ENCODE results near the gene UBE2J2.

Gene UBE2J2

DNA sequence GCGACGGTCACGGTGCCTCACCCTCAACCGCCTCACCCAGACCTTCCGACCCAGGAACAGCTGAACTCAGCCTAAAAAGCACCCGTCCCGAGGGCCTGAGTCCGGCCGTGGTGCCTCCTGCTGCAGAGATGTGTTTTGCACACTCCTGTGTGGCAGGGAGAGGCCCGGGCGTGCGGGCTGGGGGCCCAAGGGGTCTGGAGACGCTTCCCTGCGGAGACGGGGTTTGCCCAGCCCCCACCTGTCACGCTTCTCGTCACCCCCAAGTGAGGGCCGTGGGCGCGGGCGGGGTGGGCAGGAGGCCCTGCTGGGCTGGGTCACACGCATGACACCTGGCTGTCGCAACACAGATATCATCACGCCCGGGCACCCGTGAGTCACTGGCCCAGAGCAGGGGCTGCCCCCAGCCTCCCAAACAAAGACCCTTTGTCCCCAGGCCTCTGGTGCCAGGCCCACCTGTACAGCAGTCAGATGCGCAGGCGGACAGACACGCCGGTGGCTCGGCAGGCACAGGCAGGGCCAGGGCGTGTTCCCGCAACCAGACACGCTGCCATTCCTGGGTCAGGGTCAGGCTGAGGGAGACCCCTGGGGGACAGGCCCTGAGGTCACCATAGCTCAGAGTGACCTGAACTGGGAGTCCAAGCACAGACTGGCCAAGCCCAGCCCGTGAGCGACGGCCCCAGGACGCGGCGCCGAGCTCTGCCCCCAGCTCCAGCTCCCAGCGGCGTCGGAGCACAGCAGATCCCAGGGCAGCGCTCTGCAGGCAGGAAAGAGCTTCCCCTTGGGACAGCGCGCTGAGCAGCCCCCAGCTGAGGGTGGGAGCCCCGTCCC, 35.6 kb downstream of the UBE2J2 start:
- no peak for DNase-seq

DNA sequence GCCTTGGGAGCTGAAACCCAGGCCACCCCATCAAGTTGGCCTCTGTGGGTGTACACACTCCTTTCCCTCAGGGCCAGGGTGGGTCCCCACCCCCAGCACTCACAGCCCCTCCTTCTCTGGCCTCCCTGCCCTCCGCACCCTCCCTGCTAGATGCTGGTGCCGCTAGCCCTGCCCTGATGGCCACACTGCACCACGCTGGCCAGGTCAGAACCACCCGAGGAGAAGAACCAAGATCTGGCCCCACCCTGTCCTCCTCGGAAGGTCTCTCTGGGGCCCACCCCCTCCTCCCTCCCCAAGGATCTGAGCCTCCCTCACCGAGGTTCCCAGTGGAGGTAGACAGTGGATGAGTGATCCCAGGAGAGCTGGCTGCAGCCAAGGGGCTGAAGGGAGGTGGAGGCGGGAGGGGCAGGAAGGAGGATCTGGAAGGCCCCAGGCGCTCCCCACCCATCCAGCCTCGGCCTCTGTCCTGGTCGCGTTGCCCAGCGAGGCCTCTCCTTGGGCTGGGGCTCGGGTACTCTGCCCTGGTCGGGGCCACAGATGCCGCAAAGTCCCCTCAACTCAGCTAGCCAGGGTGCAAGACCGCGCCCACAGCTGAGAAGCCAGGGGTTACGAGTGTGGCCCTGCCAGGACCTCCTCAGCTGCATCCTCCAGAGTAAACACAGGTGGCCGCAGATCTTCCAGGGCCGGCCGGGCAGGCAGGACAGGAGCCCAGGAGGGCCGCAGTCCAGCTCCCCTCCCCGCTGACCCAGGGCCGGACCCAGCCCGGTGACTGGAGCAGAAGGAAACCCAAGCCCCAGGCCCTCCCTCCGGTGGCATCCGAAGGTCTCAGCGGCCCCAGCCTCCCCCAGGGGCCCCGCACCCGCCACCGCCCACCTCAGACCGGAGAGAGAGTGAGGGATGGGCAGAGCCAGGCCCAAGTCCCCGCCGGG, 36.4 kb downstream of the UBE2J2 start:
- DNase-seq, result no peak

DNA sequence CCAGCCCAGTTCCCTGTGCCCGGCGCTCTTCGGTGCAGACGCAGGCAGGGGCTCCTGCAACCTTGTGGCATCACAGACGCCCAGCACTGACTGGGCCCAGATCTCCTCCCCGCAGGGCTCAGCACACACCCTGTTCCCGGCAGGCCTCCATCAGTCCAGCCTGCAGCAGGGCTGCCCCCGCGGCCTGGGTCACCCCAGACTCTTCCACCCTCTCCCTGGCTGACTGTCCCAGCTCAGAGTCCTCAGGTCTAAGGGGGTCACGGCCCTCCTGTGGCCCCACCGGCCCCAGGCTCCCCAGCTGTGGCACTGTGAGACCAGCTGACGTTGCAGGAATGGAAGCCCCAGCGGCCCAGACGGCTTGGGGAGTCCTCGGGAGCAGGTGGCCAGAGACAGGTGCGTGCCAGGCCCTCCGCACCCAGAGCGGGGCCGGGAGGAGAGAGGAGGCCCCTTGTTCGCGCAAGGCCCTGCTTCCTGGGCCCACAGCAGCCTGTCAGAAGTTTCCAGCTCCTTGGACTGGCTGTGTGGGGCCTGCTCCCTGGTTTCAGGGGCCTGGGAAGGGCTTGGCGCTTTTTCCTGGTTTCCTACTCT, 37.4 kb downstream of the UBE2J2 start:
- no peak for DNase-seq

DNA sequence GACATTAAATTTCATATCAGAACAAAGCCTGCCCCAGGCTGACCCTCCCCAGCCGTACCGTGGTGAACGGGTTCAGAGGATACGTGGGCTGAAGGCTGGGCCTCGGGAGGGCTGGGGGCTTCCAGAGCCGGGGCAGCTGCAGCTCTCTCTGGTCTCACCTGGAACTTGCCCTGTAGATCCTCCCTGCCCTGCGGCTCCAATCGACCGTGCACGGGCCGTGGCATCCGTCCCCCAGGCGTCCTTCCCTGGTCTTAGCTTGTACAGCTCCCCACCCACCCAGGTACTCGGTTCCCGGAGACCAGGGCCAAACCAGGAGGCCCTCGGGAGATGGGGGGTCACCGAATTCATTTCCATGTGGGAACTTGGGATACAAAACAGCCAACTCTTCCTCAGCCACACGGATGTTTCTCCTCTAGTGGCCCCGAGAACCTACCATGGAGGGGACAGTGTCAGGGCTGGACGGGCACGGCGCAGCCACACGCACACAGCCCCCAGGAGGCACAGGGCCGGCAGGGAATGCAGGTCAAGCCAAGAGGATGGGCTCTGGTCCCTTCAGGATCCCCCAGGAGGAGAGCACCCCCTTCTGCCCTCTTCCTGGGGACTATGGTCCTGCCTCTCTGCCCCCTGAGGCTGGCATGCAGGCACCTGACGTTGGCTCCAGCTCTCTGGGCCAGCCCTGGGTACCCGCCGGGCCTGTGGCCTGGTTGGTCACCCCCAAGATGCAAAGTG, 38.5 kb downstream of the UBE2J2 start:
- DNase-seq, result no peak

DNA sequence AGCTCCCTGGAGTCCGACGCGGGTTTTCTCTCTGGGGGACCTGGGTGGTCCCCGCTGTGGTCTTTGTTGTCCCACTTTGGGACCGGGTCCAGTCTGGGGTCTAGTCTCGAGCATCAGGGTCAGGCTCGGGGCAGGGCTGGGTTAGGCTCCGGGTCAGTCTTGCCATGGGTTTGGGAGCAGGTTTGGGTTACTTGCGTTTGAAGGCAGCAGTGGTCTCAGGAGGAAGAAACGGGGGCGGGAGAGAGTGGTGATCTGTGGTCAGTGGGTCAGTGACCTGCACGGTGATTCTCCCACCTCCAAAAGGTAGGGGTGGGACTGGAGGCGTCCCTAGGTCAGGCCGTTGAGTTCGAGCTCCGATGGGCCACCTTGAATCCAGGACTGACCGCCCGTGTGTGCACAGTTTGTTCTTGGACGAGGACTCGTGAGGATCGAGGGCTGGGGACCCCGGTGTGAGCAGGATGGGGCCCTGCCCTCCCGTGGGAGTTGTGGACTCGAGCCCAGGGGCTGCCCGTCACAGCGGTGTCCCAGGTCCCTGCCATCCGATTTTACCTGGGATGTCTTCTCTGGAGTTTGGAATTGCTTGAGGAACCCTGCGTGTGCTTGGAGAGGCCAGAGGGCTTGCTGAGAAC, 39.4 kb downstream of the UBE2J2 start:
- DNase-seq, result no peak

DNA sequence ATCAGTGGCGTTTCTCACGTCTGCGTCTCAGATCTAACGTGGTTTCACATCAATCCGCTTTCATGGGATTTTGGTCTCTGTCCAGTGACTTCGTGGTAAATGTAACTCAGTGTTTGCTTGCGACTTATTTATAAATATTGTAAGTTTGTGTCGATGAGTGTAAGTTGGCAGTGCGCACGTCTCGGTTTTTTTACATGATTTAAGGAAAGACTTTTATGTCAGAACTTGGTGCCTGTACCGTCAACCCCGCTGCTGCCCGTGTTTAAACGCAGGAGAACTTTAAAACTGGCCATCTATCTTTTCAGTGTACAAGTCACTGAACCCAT, 40.1 kb downstream of the UBE2J2 start:
- DNase-seq, result no peak

DNA sequence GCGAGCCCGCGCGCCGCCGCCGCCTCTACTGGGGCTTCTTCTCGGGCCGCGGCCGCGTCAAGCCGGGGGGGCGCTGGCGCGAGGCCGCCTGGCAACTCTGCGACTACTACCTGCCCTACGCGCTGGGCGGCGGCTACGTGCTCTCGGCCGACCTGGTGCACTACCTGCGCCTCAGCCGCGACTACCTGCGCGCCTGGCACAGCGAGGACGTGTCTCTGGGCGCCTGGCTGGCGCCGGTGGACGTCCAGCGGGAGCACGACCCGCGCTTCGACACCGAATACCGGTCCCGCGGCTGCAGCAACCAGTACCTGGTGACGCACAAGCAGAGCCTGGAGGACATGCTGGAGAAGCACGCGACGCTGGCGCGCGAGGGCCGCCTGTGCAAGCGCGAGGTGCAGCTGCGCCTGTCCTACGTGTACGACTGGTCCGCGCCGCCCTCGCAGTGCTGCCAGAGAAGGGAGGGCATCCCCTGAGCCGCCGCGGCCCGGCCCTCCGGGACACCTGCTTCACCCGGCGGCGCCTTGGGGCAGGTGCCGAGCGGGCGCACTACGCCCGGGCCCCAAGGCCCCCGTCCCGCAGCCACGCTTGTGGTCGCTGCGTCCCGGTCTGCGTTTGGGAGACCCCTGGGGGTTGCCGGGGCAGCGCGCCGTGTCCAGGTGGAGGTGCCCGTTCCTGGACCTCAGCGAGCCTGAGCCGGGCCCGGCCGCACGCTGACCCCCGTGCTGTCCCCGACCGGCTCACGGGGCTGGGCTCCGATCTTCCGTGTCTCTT, 40.7 kb downstream of the UBE2J2 start:
- no peak for DNase-seq

DNA sequence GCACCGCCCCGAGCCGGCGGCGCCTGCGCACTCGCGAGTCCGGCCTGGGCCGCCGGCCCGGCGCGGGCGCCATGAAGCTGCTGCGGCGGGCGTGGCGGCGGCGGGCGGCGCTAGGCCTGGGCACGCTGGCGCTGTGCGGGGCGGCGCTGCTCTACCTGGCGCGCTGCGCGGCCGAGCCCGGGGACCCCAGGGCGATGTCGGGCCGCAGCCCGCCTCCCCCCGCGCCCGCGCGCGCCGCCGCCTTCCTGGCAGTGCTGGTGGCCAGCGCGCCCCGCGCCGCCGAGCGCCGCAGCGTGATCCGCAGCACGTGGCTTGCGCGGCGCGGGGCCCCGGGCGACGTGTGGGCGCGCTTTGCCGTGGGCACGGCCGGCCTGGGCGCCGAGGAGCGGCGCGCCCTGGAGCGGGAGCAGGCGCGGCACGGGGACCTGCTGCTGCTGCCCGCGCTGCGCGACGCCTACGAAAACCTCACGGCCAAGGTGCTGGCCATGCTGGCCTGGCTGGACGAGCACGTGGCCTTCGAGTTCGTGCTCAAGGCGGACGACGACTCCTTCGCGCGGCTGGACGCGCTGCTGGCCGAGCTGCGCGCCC, 41.4 kb downstream of the UBE2J2 start, which contains the start of gene B3GALT6:
TSS of gene B3GALT6 (plus strand) at position 30 of the 588 bp plus-strand sequence. CDS start at position 72, 42 bp downstream.
- peak; percentile 80 for DNase-seq

DNA sequence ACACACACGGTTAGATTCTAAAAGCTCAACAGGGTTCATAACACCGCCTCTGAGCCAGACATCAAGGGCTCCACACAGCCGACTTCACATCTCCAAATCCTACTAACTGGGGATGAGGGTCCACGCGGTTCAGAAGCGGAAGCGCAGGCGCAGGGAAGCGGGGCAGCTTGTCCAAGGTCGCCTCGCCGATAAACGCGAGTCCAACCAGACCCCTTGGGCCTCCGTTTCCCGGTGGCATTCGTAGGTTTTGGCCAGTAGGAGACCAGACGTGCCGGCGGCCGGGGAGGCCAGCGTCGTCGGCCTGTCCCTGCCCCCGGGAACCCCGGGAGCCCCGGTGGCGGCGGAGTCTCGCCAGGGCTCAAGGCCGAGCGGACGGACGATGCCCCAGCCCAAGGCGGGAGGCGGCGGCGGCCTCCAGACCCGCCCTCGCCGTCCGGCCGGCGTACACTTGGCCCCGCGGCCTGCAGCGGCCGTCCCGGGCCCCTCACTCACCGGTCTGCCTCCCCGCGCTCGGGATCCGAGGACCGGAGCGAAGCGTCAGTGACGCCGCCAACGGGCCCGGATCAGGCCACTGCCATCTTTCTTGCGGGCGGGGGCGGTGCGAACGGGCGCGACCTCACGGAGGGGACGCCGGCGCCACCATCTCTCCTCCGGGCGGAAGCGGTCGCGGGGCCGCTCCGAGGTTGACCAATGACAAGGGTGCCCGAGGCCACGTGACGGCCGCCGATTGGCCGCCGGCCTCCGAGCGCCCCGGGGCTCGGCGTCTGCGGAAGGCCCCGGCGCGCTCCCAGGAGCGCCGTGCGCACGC, 42.0 kb downstream of the UBE2J2 start, which contains the start of gene SDF4:
TSS of gene SDF4 (minus strand) at position 602 of the 808 bp plus-strand sequence. CDS start 3,229 bp downstream, outside the sequence.
- DNase-seq, result peak; percentile 96

DNA sequence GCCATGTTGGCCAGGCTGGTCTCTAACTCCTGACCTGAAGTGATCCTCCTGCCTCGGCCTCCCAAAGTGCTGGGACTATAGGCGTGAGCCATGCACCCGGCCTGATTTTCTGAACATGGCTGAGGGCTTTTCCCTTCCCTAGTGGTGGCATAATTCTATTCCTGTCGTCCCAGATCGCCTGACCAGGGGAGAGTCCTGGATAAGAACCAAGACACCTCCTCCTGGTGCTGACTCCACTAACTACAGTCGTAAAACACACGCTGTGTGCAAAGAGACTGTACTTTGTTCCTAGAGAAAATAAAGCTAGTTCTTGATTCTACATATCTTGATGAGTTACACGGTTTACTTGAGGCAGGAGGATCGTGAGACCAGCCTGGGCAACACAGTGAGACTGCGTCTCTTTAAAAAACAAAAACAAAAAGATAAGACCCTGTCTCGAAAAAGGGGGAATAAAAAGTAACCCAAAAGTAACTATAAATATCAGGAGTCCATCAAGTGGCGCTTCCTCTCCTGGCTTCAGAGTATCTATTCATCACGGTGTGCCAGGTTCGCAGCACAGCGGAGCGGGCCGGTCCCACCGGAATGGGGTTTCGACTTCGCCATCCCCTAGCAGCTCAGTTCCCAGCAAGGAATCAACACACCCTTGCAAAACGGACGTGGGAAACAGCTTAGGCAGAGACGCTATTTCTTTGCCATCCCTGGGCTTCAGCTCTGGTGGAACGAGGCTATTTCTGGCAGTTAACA, 42.8 kb downstream of the UBE2J2 start:
- no peak for DNase-seq

DNA sequence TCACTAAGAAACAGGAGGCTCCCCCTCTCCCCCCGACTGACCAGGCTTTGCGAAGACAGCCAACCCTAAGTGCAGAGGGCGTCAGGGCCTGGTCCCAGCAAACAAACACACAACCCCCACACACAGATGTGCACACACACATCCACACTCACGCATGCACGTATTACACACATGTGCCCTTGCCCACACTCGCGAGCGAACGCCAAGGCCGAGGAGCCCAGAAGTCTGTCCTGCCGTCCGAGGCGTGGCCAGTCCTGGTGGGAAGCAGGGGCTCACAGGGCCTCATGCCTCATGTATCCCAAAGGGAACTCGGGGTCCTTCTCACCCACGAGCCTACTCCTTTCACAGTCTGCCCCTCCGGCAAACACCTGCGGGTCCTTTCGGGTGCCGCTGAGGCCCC, 43.9 kb downstream of the UBE2J2 start:
- DNase-seq, result no peak

DNA sequence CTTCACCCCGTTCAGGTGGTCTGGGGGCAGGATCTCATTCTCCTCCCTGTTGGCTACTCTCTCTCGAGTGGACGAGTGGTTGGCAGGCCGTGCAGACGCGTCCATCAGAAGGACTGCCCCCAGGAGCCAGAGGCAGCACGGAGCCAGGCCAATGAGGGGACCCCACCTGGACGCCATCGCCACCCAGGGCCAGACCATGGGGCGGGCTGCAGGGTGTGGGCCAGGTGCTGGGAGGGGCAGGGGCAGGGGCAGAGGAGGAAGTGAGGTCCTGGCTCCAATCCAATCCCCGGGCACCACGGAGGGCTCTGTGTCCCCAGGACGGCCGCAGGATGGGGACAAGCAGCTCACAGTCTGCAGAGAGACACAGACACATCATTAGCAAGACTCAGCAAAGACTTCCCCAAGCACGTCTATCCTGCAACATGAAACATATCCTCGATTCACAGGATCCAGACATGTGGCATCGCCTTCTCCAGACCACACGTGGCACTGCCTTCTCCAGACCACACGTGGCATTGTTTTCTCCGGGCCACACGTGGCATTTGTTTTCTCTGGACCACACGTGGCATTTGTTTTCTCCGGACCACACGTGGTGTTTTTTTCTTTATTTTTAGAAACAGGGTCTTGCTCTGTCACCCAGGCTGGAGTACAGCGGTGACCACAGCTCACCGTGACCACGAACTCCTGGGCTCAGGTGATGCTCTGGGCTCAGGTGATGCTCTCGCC, 44.9 kb downstream of the UBE2J2 start:
- DNase-seq, result no peak

DNA sequence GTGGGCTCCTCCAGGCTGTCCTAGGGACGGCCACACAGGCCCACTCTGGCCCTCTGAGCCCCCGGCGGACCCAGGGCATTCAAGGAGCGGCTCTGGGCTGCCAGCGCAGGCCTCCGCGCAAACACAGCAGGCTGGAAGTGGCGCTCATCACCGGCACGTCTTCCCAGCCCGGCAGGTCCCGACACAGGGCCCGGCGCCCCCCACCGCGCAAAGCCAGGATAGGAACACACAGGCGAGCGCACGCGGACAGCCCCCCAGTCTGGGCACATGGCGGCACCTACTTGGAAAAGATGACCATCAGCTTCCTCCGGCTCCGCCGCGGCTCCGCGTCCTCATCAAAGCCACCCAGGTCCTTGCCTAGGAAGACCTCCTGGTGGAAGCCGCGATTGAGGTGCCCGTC, 45.5 kb downstream of the UBE2J2 start:
- DNase-seq, result no peak

DNA sequence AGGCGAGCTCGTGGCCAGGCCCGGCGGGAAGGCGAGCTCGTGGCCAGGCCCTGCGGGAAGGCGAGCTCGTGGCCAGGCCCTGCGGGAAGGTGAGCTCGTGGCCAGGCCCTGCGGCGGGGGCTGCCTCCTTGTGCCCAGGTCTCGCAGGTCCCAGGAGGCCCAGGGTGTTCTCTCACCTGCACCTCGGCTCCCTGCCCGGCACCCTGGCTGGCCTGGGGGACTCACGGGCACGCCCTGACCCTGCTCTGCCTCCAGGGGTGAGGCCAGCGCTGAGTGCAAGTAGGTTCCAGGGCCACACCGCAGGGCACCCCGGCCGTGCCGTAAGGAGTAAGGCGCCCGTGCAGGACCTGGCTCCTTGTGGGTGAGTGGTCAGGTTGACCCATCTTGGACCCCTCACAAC, 46.3 kb downstream of the UBE2J2 start:
- DNase-seq, result no peak

DNA sequence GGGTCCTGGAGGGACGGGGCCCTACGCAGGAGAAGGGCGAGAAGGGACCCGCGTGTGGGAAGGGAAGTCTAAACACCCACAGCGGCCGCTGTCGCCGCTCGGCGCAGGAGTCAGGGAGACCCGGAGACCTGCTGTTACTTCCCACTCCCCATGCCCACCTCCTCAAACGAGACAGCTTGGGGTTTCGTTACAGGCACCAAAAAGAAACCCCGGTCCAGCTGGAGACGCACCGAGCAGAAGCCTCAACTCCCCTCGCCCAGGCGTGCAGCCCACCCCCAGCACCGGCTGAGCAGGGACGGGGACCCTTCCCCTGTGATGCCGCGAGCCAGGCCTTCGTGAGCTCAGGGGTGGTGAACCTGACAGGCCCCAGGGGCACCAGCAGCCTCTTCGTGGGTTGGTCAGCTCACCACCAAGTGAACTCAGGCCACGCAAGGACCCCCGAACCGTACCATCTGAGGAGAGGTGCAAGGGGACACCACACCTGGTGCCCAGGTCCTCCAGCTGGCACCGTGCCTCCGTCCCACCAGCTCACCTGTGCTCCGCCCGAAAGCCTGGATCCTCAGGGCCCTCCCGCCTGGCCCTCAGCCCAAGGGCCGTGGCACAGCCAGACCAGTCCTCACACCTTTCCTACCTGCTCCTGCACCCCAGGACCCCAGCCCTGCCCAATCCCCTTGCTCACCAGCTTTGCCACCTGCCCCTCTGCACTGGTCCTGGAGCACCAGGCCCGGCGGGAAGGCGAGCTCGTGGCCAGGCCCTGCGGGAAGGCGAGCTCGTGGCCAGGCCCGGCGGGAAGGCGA, 46.9 kb downstream of the UBE2J2 start:
- no peak for DNase-seq

DNA sequence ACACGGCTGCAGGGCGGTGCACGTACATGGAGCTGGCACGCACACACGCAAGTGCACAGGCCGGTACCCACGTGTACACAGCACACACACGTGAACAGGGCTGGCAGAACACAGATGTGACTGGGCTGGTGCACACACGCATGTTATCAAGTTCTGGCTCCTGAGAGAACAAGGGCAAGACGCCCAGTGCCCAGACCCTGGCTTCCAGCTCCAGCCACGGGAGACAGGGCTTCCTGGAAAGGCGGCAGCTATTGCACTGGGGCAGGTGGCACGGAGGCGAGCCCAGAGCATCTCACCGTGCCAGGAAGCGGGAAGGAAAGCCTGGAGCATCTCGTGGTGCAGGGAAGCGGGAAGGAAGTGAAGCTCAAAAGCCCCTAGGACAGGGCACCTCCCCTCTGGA, 47.7 kb downstream of the UBE2J2 start:
- no peak for DNase-seq

DNA sequence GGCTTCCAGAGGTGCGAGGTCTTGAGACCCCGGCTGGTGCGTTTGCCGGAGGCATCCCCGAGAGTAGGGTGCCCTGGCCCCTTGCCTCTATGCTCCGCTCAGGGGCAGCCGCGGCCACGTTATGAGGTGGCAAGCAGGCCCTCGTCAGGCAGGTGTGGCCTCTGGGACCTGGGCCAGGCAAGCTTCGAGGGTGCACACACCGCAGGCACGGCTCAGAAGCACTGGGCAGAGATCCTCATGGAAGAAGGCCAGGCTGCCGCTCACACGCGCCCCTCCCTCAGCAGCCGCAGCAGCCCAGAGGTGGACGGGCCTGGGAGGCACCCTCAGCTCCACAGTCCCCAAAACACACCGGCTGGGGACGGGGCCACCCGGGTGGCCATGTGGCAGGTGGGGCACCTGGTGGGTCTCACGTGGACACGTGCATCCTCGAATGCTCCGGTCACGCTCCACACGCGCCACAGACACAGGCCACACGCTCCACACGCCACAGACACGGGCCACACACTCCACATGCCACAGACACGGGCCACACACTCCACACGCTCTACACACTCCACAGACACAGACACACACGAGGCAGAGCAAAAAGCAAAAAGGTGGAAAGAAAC, 48.3 kb downstream of the UBE2J2 start:
- DNase-seq, result no peak
